NCI-H1930 (cell line): Measurements from ENCODE around the gene SV2A.
"Not testable (repeated sequence)": the region's sequence is repeated elsewhere in the genome, so short reads cannot be mapped to it uniquely, and the experiment has no call there.

ENCODE experiments used
- DNase-seq, 2 experiments: peaks; one replicate each; lab custom pipeline; 2025; lab: John Stamatoyannopoulos, UW

The SV2A gene

GRCh38 chr1:149886396-149887195, 31.0 kb downstream of the SV2A start:
- DNase-seq, result peak; percentile 97 to 98

- not testable (repeated sequence) for DNase-seq
These were observed 31.6 kb downstream of the SV2A start for GRCh38 chr1:149886121-149886395.

GRCh38 chr1:149885339-149886120, 32.1 kb downstream of the SV2A start:
- DNase-seq, result peak; percentile 67 to 75

- peak in 1 of 2 experiments; percentile 37 for DNase-seq
These were observed 33.0 kb downstream of the SV2A start for GRCh38 chr1:149884433-149885338.

GRCh38 chr1:149883598-149884247, 33.9 kb downstream of the SV2A start:
- DNase-seq, result no peak

- DNase-seq, result no peak
These were observed 35.8 kb downstream of the SV2A start for GRCh38 chr1:149881876-149882275.

GRCh38 chr1:149879556-149879955, 38.1 kb downstream of the SV2A start:
- DNase-seq, result no peak

GRCh38 chr1:149877211-149877946, 40.3 kb downstream of the SV2A start:
- no peak for DNase-seq

- DNase-seq, result not testable (repeated sequence)
These were observed 44.6 kb downstream of the SV2A start for GRCh38 chr1:149873060-149873459.

GRCh38 chr1:149866887-149867286, 50.8 kb downstream of the SV2A start:
- DNase-seq, result not testable (repeated sequence)

- not testable (repeated sequence) for DNase-seq
These were observed 56.1 kb downstream of the SV2A start for GRCh38 chr1:149861497-149862054.

- not testable (repeated sequence) for DNase-seq
These were observed 56.8 kb downstream of the SV2A start for GRCh38 chr1:149860684-149861496.

GRCh38 chr1:149860271-149860670, 57.4 kb downstream of the SV2A start:
- not testable (repeated sequence) for DNase-seq
